Prostate gland (tissue), 2 donors: Measurements from ENCODE around the gene LBH. TPM values are rescaled to one million over a fixed set of nuclear protein-coding genes. Genes with fewer than 3 reads are reported as not detected.

Source experiments
- DNase-seq: peaks from one replicate; pipeline ENCODE4 v3.0.0-alpha.2; 2019; ENCODE audit warnings: low spot score
- H3K27ac ChIP-seq, 2 donors: fragments of 200-600 bp; sonication (generic); 2 replicates each; pipeline ENCODE4 v1.5.1; 2017 to 2019
- H3K27me3 ChIP-seq: fragments of 200-600 bp; sonication (generic); replicated peaks from 2 replicates; pipeline ENCODE4 v1.5.1; 2019; ENCODE audit not compliant: insufficient read depth
- H3K36me3 ChIP-seq, 2 donors: fragments of 200-600 bp; sonication (generic); 1 replicate in 1 of 2; 2 replicates in 1 of 2; pipeline versions ENCODE4 v1.5.1 to v1.8.1; 2017 to 2019
- H3K4me1 ChIP-seq: fragments of 200-600 bp; sonication (generic); replicated peaks from 2 replicates; pipeline ENCODE4 v1.5.1; 2019
- H3K4me3 ChIP-seq, 2 donors: fragments of 200-600 bp; sonication (generic); 2 replicates each; pipeline ENCODE4 v1.5.1; 2017 to 2019
- H3K9me3 ChIP-seq: fragments of 200-600 bp; sonication (generic); 2 replicates; pipeline ENCODE4 v1.5.1; 2017
- CTCF ChIP-seq, 4 experiments: fragments of 200-600 bp in 2 of 4; fragments of 450-650 bp in 2 of 4; sonication (generic) in 2 of 4; IDR thresholded peaks; 1 replicate in 3 of 4; 2 replicates in 1 of 4; pipeline ENCODE4 v1.5.1; 2016 to 2019; ENCODE audit warnings: antibody characterized with exemption in 4 of 4, mild to moderate bottlenecking in 2 of 4, moderate library complexity in 2 of 4
- POLR2A ChIP-seq: fragments of 450-650 bp; IDR thresholded peaks from one replicate; pipeline ENCODE4 v1.6.1; 2016; ENCODE audit warnings: antibody characterized with exemption, mild to moderate bottlenecking
- POLR2AphosphoS5 ChIP-seq: sonication (generic); formaldehyde crosslinking; IDR thresholded peaks from one replicate; pipeline ENCODE4 v1.6.1; 2017; ENCODE audit warnings: antibody characterized with exemption
- whole genome bisulfite sequencing: methylation state at CpG from one replicate; pipeline ENCODE4 v1.1.5; 2018; 5-methylcytosine and 5-hydroxymethylcytosine counted together
- intact Hi-C: fragments of 100-400 bp; cut with DNase I; formaldehyde crosslinking; loops from one replicate; pipeline ENCODE4 v1.14.2; 2022
- total RNA-seq, 2 donors: library from RNA; depleted of rRNA; stranded (reverse); fragments of >200 nt; gene quantifications; one replicate each; pipeline ENCODE4 v1.1.0, GENCODE V29; 2016

Gene LBH
- total RNA-seq, 2 donors from 2014 or later: 33.3 to 41.8 TPM

GRCh38 chr2:30294133-30294532 is 62.8 kb downstream of the LBH start:
- 87% methylated on average over 5 of the region's 5 CpGs for WGBS
- no peaks in the 10 kb centered on the region for H3K27me3 ChIP-seq
- H3K4me3 ChIP-seq: no peak overlapping the region
- no peak for DNase-seq
- no peaks in the 10 kb centered on the region for H3K4me1 ChIP-seq
- no peaks in the 10 kb centered on the region for H3K36me3 ChIP-seq
- no peaks in the 10 kb centered on the region for H3K9me3 ChIP-seq
- no peak for TF ChIP-seq POLR2AphosphoS5
- TF ChIP-seq CTCF (IDR thresholded peaks at IDR 0.05): no peak
- no peak for TF ChIP-seq POLR2A
- intact Hi-C loops: no loop called here
- H3K27ac ChIP-seq: no peak overlapping the region

- intact Hi-C loops: no loop called here
- no peak for DNase-seq
- TF ChIP-seq POLR2A: no peak
- no peak for TF ChIP-seq POLR2AphosphoS5
- TF ChIP-seq CTCF (IDR thresholded peaks at IDR 0.05): no peak
- no peaks in the 10 kb centered on the region for H3K4me1 ChIP-seq
- H3K27me3 ChIP-seq: no peaks in the 10 kb centered on the region
- H3K9me3 ChIP-seq: no peaks in the 10 kb centered on the region
- H3K27ac ChIP-seq: no peak overlapping the region
- H3K4me3 ChIP-seq: no peak overlapping the region
- no peaks in the 10 kb centered on the region for H3K36me3 ChIP-seq
These were observed 65.2 kb downstream of the LBH start for GRCh38 chr2:30296496-30296895.

- TF ChIP-seq POLR2AphosphoS5: no peak
- TF ChIP-seq POLR2A: no peak
- TF ChIP-seq CTCF (IDR thresholded peaks at IDR 0.05): no peak
- H3K4me3 ChIP-seq: no peak overlapping the region
- H3K4me1 ChIP-seq: no peaks in the 10 kb centered on the region
- 93% methylated on average over 6 of the region's 6 CpGs for WGBS
- DNase-seq: no peak
- intact Hi-C loops: no loop called here
- H3K9me3 ChIP-seq: no peaks in the 10 kb centered on the region
- H3K27me3 ChIP-seq: no peaks in the 10 kb centered on the region
- no peak overlapping the region for H3K27ac ChIP-seq
- H3K36me3 ChIP-seq: no peaks in the 10 kb centered on the region
These were observed 67.0 kb downstream of the LBH start for GRCh38 chr2:30298302-30298701.

GRCh38 chr2:30300122-30300455 is 68.8 kb downstream of the LBH start:
- no peaks in the 10 kb centered on the region for H3K9me3 ChIP-seq
- TF ChIP-seq POLR2A: no peak
- no peak for TF ChIP-seq CTCF (IDR thresholded peaks at IDR 0.05)
- no peak for TF ChIP-seq POLR2AphosphoS5
- H3K4me1 ChIP-seq: no peaks in the 10 kb centered on the region
- no peak for DNase-seq
- H3K36me3 ChIP-seq: no peaks in the 10 kb centered on the region
- H3K27ac ChIP-seq: peak overlapping the region in 1 of 2 donors; percentile 15
- WGBS: 52% methylated on average over 3 of the region's 3 CpGs
- intact Hi-C loops: loop anchor here (5.0 kb wide), 1 partner anchor 62 kb away; no protein-coding TSS in a partner anchor
- no peaks in the 10 kb centered on the region for H3K27me3 ChIP-seq
- no peak overlapping the region for H3K4me3 ChIP-seq

- DNase-seq: no peak
- WGBS: 25% methylated on average over 6 of the region's 6 CpGs
- intact Hi-C loops: loop anchor here (5.0 kb wide), 1 partner anchor 62 kb away; no protein-coding TSS in a partner anchor
These were observed 69.3 kb downstream of the LBH start for GRCh38 chr2:30300456-30301221.

More at GRCh38 chr2:30300456-30301221, 69.3 kb downstream of the LBH start:
- H3K4me1 ChIP-seq: no peaks in the 10 kb centered on the region
- no peak for TF ChIP-seq POLR2AphosphoS5
- TF ChIP-seq CTCF (IDR thresholded peaks at IDR 0.05): no peak
- TF ChIP-seq POLR2A: no peak
- H3K9me3 ChIP-seq: no peaks in the 10 kb centered on the region
- H3K27ac ChIP-seq: peak overlapping the region in 1 of 2 donors; percentile 15
- H3K27me3 ChIP-seq: no peaks in the 10 kb centered on the region
- H3K4me3 ChIP-seq: no peak overlapping the region
- no peaks in the 10 kb centered on the region for H3K36me3 ChIP-seq
